Mammary microvascular endothelial cell (primary cell): ENCODE measurements around the gene KRTDAP. TPM values are rescaled to one million over a fixed set of nuclear protein-coding genes. Genes with fewer than 3 reads are reported as not detected.

Source experiments
- total RNA-seq: library from RNA; depleted of rRNA; stranded (reverse); fragments of >200 nt; gene quantifications from 2 replicates; pipeline ENCODE4 v1.2.3, GENCODE V29; 2015

KRTDAP gene, protein sequence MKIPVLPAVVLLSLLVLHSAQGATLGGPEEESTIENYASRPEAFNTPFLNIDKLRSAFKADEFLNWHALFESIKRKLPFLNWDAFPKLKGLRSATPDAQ
- total RNA-seq, result not detected in 2 replicates

GRCh38 chr19:35490364-35490763 is at the start of gene KRTDAP:
Gene KRTDAP (minus strand): TSS chr19:35490464. CDS start chr19:35490442, 22 bp downstream.

GRCh38 chr19:35533201-35533821 is 43.0 kb upstream of the KRTDAP start, which contains the start of gene GAPDHS:
Gene GAPDHS (plus strand): TSS chr19:35533456. CDS start chr19:35533528, 72 bp downstream.

GRCh38 chr19:35528218-35529038 is 38.2 kb upstream of the KRTDAP start, which contains the start of gene SBSN:
Gene SBSN (minus strand): TSS chr19:35528311. CDS start chr19:35528281, 30 bp downstream.

GRCh38 chr19:35513628-35514281 is 23.5 kb upstream of the KRTDAP start, which contains the start of gene DMKN:
Gene DMKN (minus strand): TSS chr19:35513649. CDS start chr19:35513475, 174 bp downstream.

GRCh38 chr19:35447606-35448469 is 42.4 kb downstream of the KRTDAP start, which contains the start of gene FFAR2:
Gene FFAR2 (plus strand): TSS chr19:35448257. CDS start chr19:35449715, 1,458 bp downstream.

Other genes starting within 250 kb of the KRTDAP start
- 0.93 and 2.0 TPM in 2 replicates for gene LSR, start 241.5 kb downstream of the KRTDAP start, total RNA-seq
- 63.6 and 70.2 TPM in 2 replicates for gene USF2, start 221.5 kb downstream of the KRTDAP start, total RNA-seq
- not detected in 2 replicates for gene HAMP, start 207.9 kb downstream of the KRTDAP start, total RNA-seq
- gene MAG, start 198.3 kb downstream of the KRTDAP start, total RNA-seq, result not detected in 2 replicates
- gene CD22, start 161.3 kb downstream of the KRTDAP start, total RNA-seq, result 0.15 and 1.1 TPM in 2 replicates
- gene FFAR1, start 142.6 kb downstream of the KRTDAP start, total RNA-seq, result not detected in 2 replicates
- not detected in 2 replicates for gene FFAR3, start 132.0 kb downstream of the KRTDAP start, total RNA-seq
- not detected in 2 replicates for gene GPR42, start 119.4 kb downstream of the KRTDAP start, total RNA-seq
- gene FFAR2, start 42.2 kb downstream of the KRTDAP start, total RNA-seq, result not detected in 2 replicates
- gene DMKN, start 23.2 kb upstream of the KRTDAP start, total RNA-seq, result not detected in 2 replicates
- gene SBSN, start 37.8 kb upstream of the KRTDAP start, total RNA-seq, result not detected in 2 replicates
- gene GAPDHS, start 43.0 kb upstream of the KRTDAP start, total RNA-seq, result not detected in 2 replicates
- gene TMEM147, start 55.2 kb upstream of the KRTDAP start, total RNA-seq, result 97.0 and 97.3 TPM in 2 replicates
- gene ATP4A, start 73.2 kb upstream of the KRTDAP start, total RNA-seq, result not detected in 2 replicates
- gene PMIS2, start 95.7 kb upstream of the KRTDAP start, total RNA-seq, result not detected in 2 replicates
- gene HAUS5, start 122.3 kb upstream of the KRTDAP start, total RNA-seq, result 13.0 and 13.1 TPM in 2 replicates
- 93.7 and 102 TPM in 2 replicates for gene RBM42, start 138.6 kb upstream of the KRTDAP start, total RNA-seq
- 0.30 and 0.87 TPM in 2 replicates for gene ETV2, start 151.3 kb upstream of the KRTDAP start, total RNA-seq
- 571 and 586 TPM in 2 replicates for gene COX6B1, start 157.9 kb upstream of the KRTDAP start, total RNA-seq
- gene UPK1A, start 176.1 kb upstream of the KRTDAP start, total RNA-seq, result not detected in 2 replicates
- gene ZBTB32, start 214.1 kb upstream of the KRTDAP start, total RNA-seq, result not detected in 2 replicates
- gene KMT2B, start 227.5 kb upstream of the KRTDAP start, total RNA-seq, result 8.9 and 10.5 TPM in 2 replicates